Neuronal stem cell (in vitro differentiated cells): ENCODE data around the gene SPATC1L.

ENCODE experiments used
- DNase-seq: peaks from one replicate; pipeline ENCODE4 v3.0.0-alpha.2; 2013; ENCODE audit warnings: low spot score
- H2AFZ ChIP-seq: one replicate; pipeline ENCODE4 v1.6.1; 2013; ENCODE audit warnings: mild to moderate bottlenecking, low read length, inconsistent platforms
- H2AK5ac ChIP-seq: 2 replicates; pipeline ENCODE4 v1.6.1; 2013; ENCODE audit warnings: low read depth, mild to moderate bottlenecking, inconsistent platforms, low read length, moderate library complexity, mixed read lengths
- H2BK120ac ChIP-seq: 2 replicates; pipeline ENCODE4 v1.6.1; 2013; ENCODE audit warnings: low read depth, mild to moderate bottlenecking, inconsistent platforms, low read length, moderate library complexity, mixed read lengths
- H2BK12ac ChIP-seq: one replicate; pipeline ENCODE4 v1.6.1; 2013; ENCODE audit warnings: low read length, inconsistent platforms
- H2BK15ac ChIP-seq: 2 replicates; pipeline ENCODE4 v1.6.1; 2013; ENCODE audit warnings: mild to moderate bottlenecking, low read length, inconsistent platforms, mixed read lengths
- H2BK5ac ChIP-seq: one replicate; pipeline ENCODE4 v1.6.1; 2013; ENCODE audit warnings: inconsistent platforms, mild to moderate bottlenecking, low read length, moderate library complexity
- H3K14ac ChIP-seq: one replicate; pipeline ENCODE4 v1.6.1; 2013; ENCODE audit warnings: low read length, inconsistent platforms
- H3K18ac ChIP-seq: 2 replicates; pipeline ENCODE4 v1.6.1; 2013; ENCODE audit warnings: low read length, inconsistent platforms
- H3K23ac ChIP-seq: 2 replicates; pipeline ENCODE4 v1.6.1; 2013; ENCODE audit warnings: low read depth, mild to moderate bottlenecking, mixed read lengths, low read length, inconsistent platforms; ENCODE audit not compliant: poor library complexity
- H3K27ac ChIP-seq: replicated peaks from 3 replicates; pipeline ENCODE4 v1.5.1; 2013; ENCODE audit warnings: low read length, inconsistent platforms
- H3K27me3 ChIP-seq, 3 experiments: 2 replicates each; pipeline ENCODE4 v1.6.1; 2013; ENCODE audit warnings: low read length in 3 of 3, mild to moderate bottlenecking in 2 of 3, inconsistent platforms in 1 of 3, low read depth in 1 of 3, mixed read lengths in 1 of 3, moderate library complexity in 1 of 3; ENCODE audit not compliant: control insufficient read depth in 3 of 3, insufficient read depth in 3 of 3
- H3K36me3 ChIP-seq, 2 donors: replicated peaks in 1 of 2; 2 replicates each; pipeline ENCODE4 v1.6.1; 2013; ENCODE audit warnings: low read length in 2 of 2; ENCODE audit not compliant: control insufficient read depth in 2 of 2, insufficient read depth in 2 of 2
- H3K4ac ChIP-seq: 2 replicates; pipeline ENCODE4 v1.6.1; 2013; ENCODE audit warnings: inconsistent platforms, mild to moderate bottlenecking, low read length, moderate library complexity
- H3K4me1 ChIP-seq, 2 donors: 1 replicate in 1 of 2; 2 replicates in 1 of 2; pipeline ENCODE4 v1.6.1; 2013; ENCODE audit warnings: low read length in 2 of 2, low read depth in 1 of 2; ENCODE audit not compliant: control insufficient read depth in 2 of 2, insufficient read depth in 1 of 2
- H3K4me2 ChIP-seq: one replicate; pipeline ENCODE4 v1.6.1; 2013; ENCODE audit warnings: mild to moderate bottlenecking, low read length, inconsistent platforms; ENCODE audit not compliant: insufficient read depth, poor library complexity, severe bottlenecking
- H3K4me3 ChIP-seq, 2 donors: 2 replicates each; pipeline ENCODE4 v1.5.1; 2013; ENCODE audit warnings: low read length in 2 of 2, mild to moderate bottlenecking in 2 of 2, inconsistent platforms in 1 of 2, moderate library complexity in 1 of 2
- H3K79me1 ChIP-seq: one replicate; pipeline ENCODE4 v1.6.1; 2013; ENCODE audit warnings: low read depth, mild to moderate bottlenecking, inconsistent platforms, low read length, moderate library complexity
- H3K9ac ChIP-seq: one replicate; pipeline ENCODE4 v1.6.1; 2013; ENCODE audit warnings: mild to moderate bottlenecking, low read depth, low read length, inconsistent platforms; ENCODE audit not compliant: poor library complexity
- H3K9me3 ChIP-seq, 2 donors: replicated peaks in 1 of 2; 2 replicates each; pipeline versions ENCODE3 to v1.6.1; 2013; ENCODE audit warnings: low read length in 2 of 2, mild to moderate bottlenecking in 2 of 2, inconsistent platforms in 1 of 2, low read depth in 1 of 2, mixed read lengths in 1 of 2, moderate library complexity in 1 of 2; ENCODE audit not compliant: control insufficient read depth in 2 of 2, insufficient read depth in 1 of 2
- H4K8ac ChIP-seq: one replicate; pipeline ENCODE4 v1.6.1; 2013; ENCODE audit warnings: low read depth, mild to moderate bottlenecking, inconsistent platforms, low read length, moderate library complexity
- H4K91ac ChIP-seq: one replicate; pipeline ENCODE4 v1.6.1; 2013; ENCODE audit warnings: low read length, low read depth, mild to moderate bottlenecking, inconsistent platforms; ENCODE audit not compliant: poor library complexity
- WGBS, 2 donors: extraction: QIAGEN DNeasy Blood & Tissue Kit; methylation state at CpG; one replicate each; pipeline ENCODE4 v1.1.7; 2013; ENCODE audit warnings: missing lambda C conversion rate in 2 of 2, mixed read lengths in 1 of 2; ENCODE audit not compliant: insufficient read length in 2 of 2, insufficient replicate concordance in 1 of 2; ENCODE audit errors: extremely low coverage in 2 of 2; 5-methylcytosine and 5-hydroxymethylcytosine counted together

SPATC1L gene

GRCh38 chr21:46214478-46215340, 30.4 kb upstream of the SPATC1L start:
- Histone ChIP-seq H2AK5ac (no peak overlapping the region), H4K8ac (no peak overlapping the region), H3K4me1 (peaks cover 0 to 2% of the 10 kb centered on the region in 2 donors), H3K18ac (peak overlapping the region; percentile 38), H3K79me1 (peaks cover 31% of the 10 kb centered on the region), H3K27me3 (no peaks in the 10 kb centered on the region), H3K9me3 (peaks cover 0 to 1% of the 10 kb centered on the region in 2 donors), H3K23ac (no peak overlapping the region), H3K9ac (peak overlapping the region; percentile 44), H2BK15ac (no peak overlapping the region), H3K27ac (no peak overlapping the region), H3K36me3 (peaks cover 59 to 91% of the 10 kb centered on the region in 2 donors), H2BK5ac (peak overlapping the region; percentile 24), H2BK120ac (no peak overlapping the region), H2AFZ (no peak overlapping the region), H3K4ac (no peak overlapping the region), H4K91ac (no peak overlapping the region), H3K4me2 (no peak overlapping the region), H2BK12ac (no peak overlapping the region), H3K4me3 (no peak overlapping the region), H3K14ac (peak overlapping the region; percentile 21)
- no CpG with 5 or more reads among the region's 27 CpGs for WGBS, 2 donors
- DNase-seq = no peak

GRCh38 chr21:46213620-46214286, 29.5 kb upstream of the SPATC1L start:
- H3K4me3 ChIP-seq = no peak overlapping the region
- H2BK15ac ChIP-seq = no peak overlapping the region
- H2BK5ac ChIP-seq = no peak overlapping the region
- H3K9ac ChIP-seq = no peak overlapping the region
- H3K4ac ChIP-seq = no peak overlapping the region
- no peak overlapping the region for H2BK12ac ChIP-seq
- no peak overlapping the region for H3K4me2 ChIP-seq
- H3K9me3 ChIP-seq = no peaks in the 10 kb centered on the region
- H2AFZ ChIP-seq = no peak overlapping the region
- H3K27me3 ChIP-seq = no peaks in the 10 kb centered on the region
- peaks cover 25% of the 10 kb centered on the region for H3K79me1 ChIP-seq
- H4K8ac ChIP-seq = no peak overlapping the region
- no peak overlapping the region for H2AK5ac ChIP-seq
- H4K91ac ChIP-seq = no peak overlapping the region
- no peak overlapping the region for H2BK120ac ChIP-seq
- no peak overlapping the region for H3K18ac ChIP-seq
- H3K23ac ChIP-seq = no peak overlapping the region
- no CpG with 5 or more reads among the region's 15 CpGs for WGBS, 2 donors
- H3K27ac ChIP-seq = no peak overlapping the region
- DNase-seq = no peak
- peaks cover 0 to 2% of the 10 kb centered on the region in 2 donors for H3K4me1 ChIP-seq
- no peak overlapping the region for H3K14ac ChIP-seq
- peaks cover 57 to 91% of the 10 kb centered on the region in 2 donors for H3K36me3 ChIP-seq

DNA sequence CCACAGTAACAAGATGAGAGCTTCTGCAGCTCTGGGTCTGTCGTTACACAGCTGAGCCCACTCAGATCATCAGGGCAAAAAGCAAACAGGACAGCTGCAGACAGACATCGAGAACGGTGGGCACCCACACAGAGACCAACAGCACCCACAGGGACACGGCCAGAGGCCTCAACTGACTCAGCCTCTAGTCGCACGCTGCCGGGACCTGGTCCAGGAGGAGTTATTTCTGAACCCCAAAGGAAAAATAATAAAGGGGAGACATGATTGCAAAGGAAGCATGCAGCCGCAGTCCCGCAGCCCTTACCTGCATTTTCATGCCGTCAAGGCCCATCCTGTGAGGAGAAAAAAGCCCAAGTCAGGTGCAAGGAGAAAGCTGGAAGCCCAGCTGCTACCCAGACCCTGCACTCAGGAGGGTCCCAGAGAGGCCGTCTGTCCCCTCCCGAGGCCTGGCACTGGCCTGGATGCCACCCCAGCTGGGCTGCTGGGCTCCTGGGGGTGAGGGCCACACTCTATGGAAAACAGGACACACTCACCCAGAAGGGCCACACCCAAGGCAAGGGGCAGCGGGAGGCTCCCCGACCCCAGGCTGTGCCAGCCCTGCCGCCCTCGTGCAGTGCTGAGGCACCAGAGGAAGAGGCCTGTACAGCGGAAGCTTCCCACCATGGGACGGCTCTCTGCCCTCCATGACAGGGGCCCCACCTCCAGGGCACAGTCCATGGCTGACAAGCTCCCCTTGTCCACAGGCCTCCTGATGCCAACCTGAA, 28.6 kb upstream of the SPATC1L start:
- peaks cover 26% of the 10 kb centered on the region for H3K79me1 ChIP-seq
- no peak overlapping the region for H2BK5ac ChIP-seq
- H4K8ac ChIP-seq = no peak overlapping the region
- H3K18ac ChIP-seq = no peak overlapping the region
- no peak overlapping the region for H2AFZ ChIP-seq
- no peak overlapping the region for H3K4ac ChIP-seq
- no peak for DNase-seq
- peaks cover 0 to 2% of the 10 kb centered on the region in 2 donors for H3K4me1 ChIP-seq
- H3K23ac ChIP-seq = no peak overlapping the region
- H3K36me3 ChIP-seq = peaks cover 65 to 92% of the 10 kb centered on the region in 2 donors
- H2BK120ac ChIP-seq = no peak overlapping the region
- H3K9me3 ChIP-seq = no peaks in the 10 kb centered on the region
- H3K4me3 ChIP-seq = no peak overlapping the region
- H3K14ac ChIP-seq = no peak overlapping the region
- no CpG with 5 or more reads among the region's 18 CpGs for whole genome bisulfite sequencing, 2 donors
- H2BK12ac ChIP-seq = no peak overlapping the region
- H2BK15ac ChIP-seq = no peak overlapping the region
- no peak overlapping the region for H3K27ac ChIP-seq
- H3K27me3 ChIP-seq = no peaks in the 10 kb centered on the region
- no peak overlapping the region for H3K4me2 ChIP-seq
- peak overlapping the region; percentile 50 for H3K9ac ChIP-seq
- H2AK5ac ChIP-seq = no peak overlapping the region
- H4K91ac ChIP-seq = no peak overlapping the region
